Measurements from ENCODE around the gene ARFGAP1.

DNA sequence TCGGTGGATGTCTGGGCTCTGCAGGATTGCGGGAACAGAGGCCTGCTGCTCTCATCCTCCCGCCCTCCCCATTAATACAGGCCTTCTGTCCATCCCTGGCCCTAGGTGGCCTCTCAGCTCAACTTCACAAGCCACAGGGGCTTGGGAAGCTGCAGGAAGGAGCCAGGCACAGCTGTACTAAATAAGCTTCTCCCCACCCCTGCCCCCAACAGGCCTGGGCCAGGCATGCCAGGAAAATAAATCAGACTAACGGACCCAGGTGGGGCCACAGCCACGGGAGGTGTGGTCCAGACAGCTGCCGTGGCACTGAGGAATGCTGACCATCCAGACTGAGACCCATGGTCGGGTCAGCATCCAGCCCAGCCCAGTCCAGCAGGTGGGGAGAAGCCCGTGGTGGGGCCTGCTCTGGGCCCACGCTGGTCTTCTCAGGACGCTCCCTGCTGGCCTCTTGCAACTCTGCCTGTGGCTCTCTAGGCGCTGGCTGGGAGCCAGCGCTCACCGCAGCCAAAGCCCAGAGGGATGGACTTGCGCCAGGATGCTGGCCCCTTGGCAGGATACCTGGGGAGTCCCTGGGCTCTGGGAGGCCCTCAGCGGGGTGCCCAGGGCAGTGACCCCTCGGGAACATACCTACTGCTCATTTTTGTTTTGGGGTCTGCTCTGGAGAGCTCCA is 48.1 kb upstream of the ARFGAP1 start:
- TF ChIP-seq, protein P1, sequence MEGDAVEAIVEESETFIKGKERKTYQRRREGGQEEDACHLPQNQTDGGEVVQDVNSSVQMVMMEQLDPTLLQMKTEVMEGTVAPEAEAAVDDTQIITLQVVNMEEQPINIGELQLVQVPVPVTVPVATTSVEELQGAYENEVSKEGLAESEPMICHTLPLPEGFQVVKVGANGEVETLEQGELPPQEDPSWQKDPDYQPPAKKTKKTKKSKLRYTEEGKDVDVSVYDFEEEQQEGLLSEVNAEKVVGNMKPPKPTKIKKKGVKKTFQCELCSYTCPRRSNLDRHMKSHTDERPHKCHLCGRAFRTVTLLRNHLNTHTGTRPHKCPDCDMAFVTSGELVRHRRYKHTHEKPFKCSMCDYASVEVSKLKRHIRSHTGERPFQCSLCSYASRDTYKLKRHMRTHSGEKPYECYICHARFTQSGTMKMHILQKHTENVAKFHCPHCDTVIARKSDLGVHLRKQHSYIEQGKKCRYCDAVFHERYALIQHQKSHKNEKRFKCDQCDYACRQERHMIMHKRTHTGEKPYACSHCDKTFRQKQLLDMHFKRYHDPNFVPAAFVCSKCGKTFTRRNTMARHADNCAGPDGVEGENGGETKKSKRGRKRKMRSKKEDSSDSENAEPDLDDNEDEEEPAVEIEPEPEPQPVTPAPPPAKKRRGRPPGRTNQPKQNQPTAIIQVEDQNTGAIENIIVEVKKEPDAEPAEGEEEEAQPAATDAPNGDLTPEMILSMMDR (IDR thresholded peaks at IDR 0.05), result no peak
- TF ChIP-seq POLR2A (IDR thresholded peaks at IDR 0.05), result no peak

Measured in uterus (tissue), 2 donors.